SU-DHL-6 (cell line): ENCODE data around the gene KCNQ4.

Experiments used
- H2AFZ ChIP-seq: fragments of 200-600 bp; sonication (generic); 2 replicates; pipeline ENCODE4 v1.6.1; 2014; ENCODE audit warnings: low read depth, mild to moderate bottlenecking, moderate library complexity, mixed read lengths, antibody characterized with exemption, low read length; ENCODE audit not compliant: severe bottlenecking
- H3F3A ChIP-seq: fragments of 200-600 bp; shearing (Covaris generic); 2 replicates; pipeline ENCODE4 v1.6.0; 2016; ENCODE audit warnings: antibody characterized with exemption, mild to moderate bottlenecking; ENCODE audit not compliant: insufficient read depth
- H3K27ac ChIP-seq: fragments of 200-600 bp; sonication (generic); 2 replicates; pipeline ENCODE4 v1.5.1; 2016; ENCODE audit warnings: low read depth, mild to moderate bottlenecking, low read length, moderate library complexity, mixed read lengths
- H3K27me3 ChIP-seq: fragments of 200-600 bp; sonication (generic), shearing (Covaris generic); 2 replicates; pipeline ENCODE4 v1.6.0; 2014; ENCODE audit warnings: mild to moderate bottlenecking, low read length
- H3K36me3 ChIP-seq: fragments of 200-600 bp; sonication (generic); 2 replicates; pipeline ENCODE4 v1.6.1; 2014; ENCODE audit warnings: mild to moderate bottlenecking, low read length, mixed read lengths
- H3K4me2 ChIP-seq: fragments of 300-600, 200-600 bp; shearing (Covaris generic), sonication (generic); 2 replicates; pipeline ENCODE4 v1.6.0; 2014; ENCODE audit warnings: low read length, low read depth, mild to moderate bottlenecking; ENCODE audit not compliant: poor library complexity, severe bottlenecking
- H3K4me3 ChIP-seq: fragments of 200-600 bp; sonication (generic); 2 replicates; pipeline ENCODE4 v1.5.1; 2014; ENCODE audit warnings: antibody characterized with exemption, low read length, mild to moderate bottlenecking, mixed read lengths; ENCODE audit not compliant: insufficient read depth, poor library complexity, severe bottlenecking
- H3K79me2 ChIP-seq: fragments of 200-600 bp; sonication (generic); 2 replicates; pipeline ENCODE4 v1.6.1; 2014; ENCODE audit warnings: mild to moderate bottlenecking, low read length, moderate library complexity; ENCODE audit not compliant: insufficient read depth
- H3K9ac ChIP-seq: fragments of 200-600 bp; sonication (generic); 2 replicates; pipeline ENCODE4 v1.7.0; 2014; ENCODE audit warnings: mild to moderate bottlenecking, low read length
- H3K9me2 ChIP-seq: fragments of 200-600 bp; sonication (generic); replicated peaks from 2 replicates; pipeline ENCODE4 v1.6.1; 2014; ENCODE audit warnings: low read length; ENCODE audit not compliant: insufficient read depth
- H3K9me3 ChIP-seq: fragments of 200-600 bp; sonication (generic); 2 replicates; pipeline ENCODE4 v1.6.1; 2014; ENCODE audit warnings: low read length, mixed read lengths; ENCODE audit not compliant: insufficient read depth
- H4K20me1 ChIP-seq: fragments of 200-600 bp; sonication (generic); 2 replicates; pipeline ENCODE4 v1.6.1; 2014; ENCODE audit warnings: low read depth, mild to moderate bottlenecking, antibody characterized with exemption, low read length, moderate library complexity, mixed read lengths
- EZH2phosphoT487 ChIP-seq: fragments of 200-600 bp; sonication (generic), shearing (Covaris generic); conservative IDR thresholded peaks from 2 replicates; pipeline ENCODE4 v1.6.1; 2018; ENCODE audit warnings: mild to moderate bottlenecking, antibody characterized with exemption, low read length, moderate library complexity, mixed read lengths
- TF ChIP-seq, protein P1 (sequence below): fragments of 200-600 bp; sonication (generic); IDR thresholded peaks from one replicate; pipeline ENCODE4 v1.5.1; 2017; ENCODE audit warnings: antibody characterized with exemption, mild to moderate bottlenecking, low read length, moderate library complexity; ENCODE audit not compliant: insufficient read depth, poor library complexity, severe bottlenecking

Gene KCNQ4

DNA sequence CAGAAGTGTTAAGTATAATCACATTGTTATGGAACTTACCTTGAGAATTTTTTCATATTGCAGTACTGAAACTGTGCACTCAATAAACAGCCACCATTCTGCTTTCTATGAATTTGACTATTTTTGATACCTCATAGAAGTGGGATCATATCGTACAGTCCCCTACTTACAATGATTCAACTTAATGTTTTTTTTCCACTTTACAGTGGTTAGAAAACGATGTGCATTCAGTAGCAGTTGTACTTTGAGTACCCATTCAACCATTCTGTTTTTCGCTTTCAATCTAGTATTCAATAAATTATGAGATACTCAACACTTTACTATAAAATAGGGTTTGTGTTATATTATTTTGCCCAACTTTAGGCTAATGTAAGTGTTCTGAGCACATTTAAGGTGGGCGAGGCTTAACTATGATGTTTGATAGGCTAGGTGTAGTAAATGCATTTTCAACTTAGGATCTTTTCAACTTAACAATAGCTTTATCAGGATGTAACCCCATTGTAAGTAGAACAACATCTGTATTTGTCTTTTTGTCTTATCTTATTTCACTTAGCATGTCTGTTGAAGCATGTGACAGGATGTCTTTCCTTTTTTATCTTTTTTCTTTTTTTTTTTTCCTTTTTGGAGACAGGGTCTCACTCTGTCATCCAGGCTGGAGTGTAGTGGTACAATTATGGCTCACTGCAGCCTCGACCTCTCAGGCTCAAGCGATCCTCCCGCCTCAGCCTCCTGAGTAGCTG is 42.4 kb upstream of the KCNQ4 start:
- H3K36me3 ChIP-seq = peaks cover 27% of the 10 kb centered on the region; the same call in 1 of the 2 replicates
- H3K27ac ChIP-seq = no peak overlapping the region
- H3K9ac ChIP-seq = no peak overlapping the region
- H3F3A ChIP-seq = no peaks in the 10 kb centered on the region; the same call in 1 of the 2 replicates
- no peaks in the 10 kb centered on the region for H3K9me3 ChIP-seq
- no peak for TF ChIP-seq EZH2phosphoT487
- TF ChIP-seq, protein P1, sequence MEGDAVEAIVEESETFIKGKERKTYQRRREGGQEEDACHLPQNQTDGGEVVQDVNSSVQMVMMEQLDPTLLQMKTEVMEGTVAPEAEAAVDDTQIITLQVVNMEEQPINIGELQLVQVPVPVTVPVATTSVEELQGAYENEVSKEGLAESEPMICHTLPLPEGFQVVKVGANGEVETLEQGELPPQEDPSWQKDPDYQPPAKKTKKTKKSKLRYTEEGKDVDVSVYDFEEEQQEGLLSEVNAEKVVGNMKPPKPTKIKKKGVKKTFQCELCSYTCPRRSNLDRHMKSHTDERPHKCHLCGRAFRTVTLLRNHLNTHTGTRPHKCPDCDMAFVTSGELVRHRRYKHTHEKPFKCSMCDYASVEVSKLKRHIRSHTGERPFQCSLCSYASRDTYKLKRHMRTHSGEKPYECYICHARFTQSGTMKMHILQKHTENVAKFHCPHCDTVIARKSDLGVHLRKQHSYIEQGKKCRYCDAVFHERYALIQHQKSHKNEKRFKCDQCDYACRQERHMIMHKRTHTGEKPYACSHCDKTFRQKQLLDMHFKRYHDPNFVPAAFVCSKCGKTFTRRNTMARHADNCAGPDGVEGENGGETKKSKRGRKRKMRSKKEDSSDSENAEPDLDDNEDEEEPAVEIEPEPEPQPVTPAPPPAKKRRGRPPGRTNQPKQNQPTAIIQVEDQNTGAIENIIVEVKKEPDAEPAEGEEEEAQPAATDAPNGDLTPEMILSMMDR = no peak
- H3K27me3 ChIP-seq = no peaks in the 10 kb centered on the region
- H3K4me3 ChIP-seq = no peak overlapping the region
- H3K79me2 ChIP-seq = peaks cover 49% of the 10 kb centered on the region
- H3K9me2 ChIP-seq = no peaks in the 10 kb centered on the region
- no peak overlapping the region for H3K4me2 ChIP-seq
- no peak overlapping the region for H2AFZ ChIP-seq
- no peaks in the 10 kb centered on the region for H4K20me1 ChIP-seq

DNA sequence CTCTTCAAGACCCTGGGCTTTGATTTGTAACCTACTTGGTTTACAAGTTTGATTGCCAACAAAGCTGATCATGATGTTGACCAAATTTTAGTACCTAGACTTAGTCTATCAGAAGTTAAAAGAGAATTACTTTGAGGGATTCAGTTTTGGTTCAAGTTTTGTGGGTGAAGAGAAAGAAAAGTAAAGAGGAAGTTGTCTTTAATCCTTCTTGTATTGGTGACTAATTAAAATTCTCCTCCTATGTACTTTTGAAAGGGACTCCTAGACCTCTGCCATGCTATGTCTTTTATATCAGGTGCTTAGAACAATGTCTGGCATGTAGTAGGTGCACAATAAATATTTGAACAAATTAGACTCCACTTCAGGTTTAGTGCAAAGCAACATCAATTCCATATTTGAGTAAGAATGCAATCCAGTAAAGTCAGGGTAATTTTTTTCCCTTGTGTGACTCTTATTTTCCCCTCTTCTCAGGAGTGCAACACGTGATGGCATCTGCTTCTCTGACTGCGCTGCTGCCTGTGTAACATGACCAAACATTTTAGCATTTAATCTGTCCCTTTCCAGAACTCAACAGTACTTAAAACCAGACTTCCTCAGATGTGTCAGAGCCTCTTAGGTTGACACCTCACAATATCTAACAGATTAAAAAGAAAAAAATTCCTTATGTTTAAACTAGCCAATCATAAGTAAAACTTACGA is 41.1 kb upstream of the KCNQ4 start:
- Histone ChIP-seq H3F3A (no peaks in the 10 kb centered on the region), H3K4me2 (no peak overlapping the region), H3K36me3 (peaks cover 32% of the 10 kb centered on the region; the same call in 1 of the 2 replicates), H3K27me3 (no peaks in the 10 kb centered on the region), H3K9me2 (no peaks in the 10 kb centered on the region), H4K20me1 (no peaks in the 10 kb centered on the region), H3K4me3 (no peak overlapping the region), H3K27ac (no peak overlapping the region), H3K9ac (no peak overlapping the region), H2AFZ (no peak overlapping the region), H3K9me3 (no peaks in the 10 kb centered on the region), H3K79me2 (peaks cover 44% of the 10 kb centered on the region; the same call in 1 of the 2 replicates)
- no peak for TF ChIP-seq EZH2phosphoT487
- TF ChIP-seq, protein P1 = no peak

GRCh38 chr1:40743452-40743851 is 40.1 kb upstream of the KCNQ4 start:
- Histone ChIP-seq H3K27me3 (no peaks in the 10 kb centered on the region), H4K20me1 (no peaks in the 10 kb centered on the region), H3K27ac (no peak overlapping the region), H3K9ac (no peak overlapping the region), H3K9me3 (no peaks in the 10 kb centered on the region), H3K79me2 (peaks cover 37% of the 10 kb centered on the region; the same call in 1 of the 2 replicates), H3K36me3 (peaks cover 34% of the 10 kb centered on the region; the same call in 1 of the 2 replicates), H3F3A (no peaks in the 10 kb centered on the region), H3K9me2 (no peaks in the 10 kb centered on the region), H2AFZ (no peak overlapping the region), H3K4me3 (no peak overlapping the region), H3K4me2 (no peak overlapping the region)
- TF ChIP-seq EZH2phosphoT487 = no peak
- TF ChIP-seq, protein P1 = no peak
